ENCODE measurements around the gene GUCA2A. TPM values are rescaled to one million over a fixed set of nuclear protein-coding genes. Genes with fewer than 3 reads are reported as not detected.

GUCA2A gene
- total RNA-seq, 1 donor from 2014 or later = not detected

DNA sequence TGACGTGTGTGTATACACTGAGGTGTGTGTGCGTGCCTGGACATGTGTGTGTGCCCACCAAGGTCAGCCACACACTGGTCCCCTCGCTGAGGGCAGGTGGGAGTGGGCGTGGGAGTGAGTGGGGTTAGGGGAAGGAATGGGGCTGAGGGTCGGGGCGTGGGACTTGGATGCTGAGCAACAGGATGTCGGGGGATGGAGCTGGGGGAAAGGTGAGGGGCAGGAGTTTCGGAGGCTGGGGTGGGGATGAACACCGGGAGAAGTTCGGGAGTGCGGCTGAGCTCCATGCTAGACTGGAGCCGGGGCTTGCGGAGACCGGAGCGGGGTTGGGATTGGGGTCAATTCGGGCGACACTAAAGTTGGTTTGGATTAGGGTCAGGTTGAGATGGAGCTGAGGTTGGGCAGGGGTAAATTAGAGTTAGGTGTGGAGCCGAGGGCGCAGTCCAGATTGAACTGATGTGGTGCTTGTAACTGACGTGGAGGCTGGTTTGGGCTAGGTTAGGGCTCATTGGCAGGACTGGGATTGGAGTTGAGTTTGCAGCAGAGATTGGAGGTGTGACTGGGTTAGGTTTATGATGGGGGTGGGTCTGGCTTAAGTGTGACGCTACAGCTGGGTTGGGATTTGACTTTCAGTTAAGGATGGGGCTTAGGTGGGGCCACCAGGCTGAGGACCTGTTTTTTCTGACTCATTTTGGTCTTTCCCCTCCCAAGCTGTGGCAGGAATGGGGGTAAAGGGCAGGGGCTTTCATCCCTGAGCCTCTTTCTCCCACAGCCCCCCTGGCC lies 3.3 kb upstream of the GUCA2A start:
- Mint-ChIP-seq H3K4me3 (no peak overlapping the region), H3K9me3 (no peaks in the 10 kb centered on the region), H3K36me3 (no peaks in the 10 kb centered on the region), H3K27me3 (ENCODE audit: low read depth) (no peaks in the 10 kb centered on the region), H3K4me1 (peaks cover 37% of the 10 kb centered on the region), H3K27ac (peak overlapping the region; percentile 60)
- TF ChIP-seq, protein P1, sequence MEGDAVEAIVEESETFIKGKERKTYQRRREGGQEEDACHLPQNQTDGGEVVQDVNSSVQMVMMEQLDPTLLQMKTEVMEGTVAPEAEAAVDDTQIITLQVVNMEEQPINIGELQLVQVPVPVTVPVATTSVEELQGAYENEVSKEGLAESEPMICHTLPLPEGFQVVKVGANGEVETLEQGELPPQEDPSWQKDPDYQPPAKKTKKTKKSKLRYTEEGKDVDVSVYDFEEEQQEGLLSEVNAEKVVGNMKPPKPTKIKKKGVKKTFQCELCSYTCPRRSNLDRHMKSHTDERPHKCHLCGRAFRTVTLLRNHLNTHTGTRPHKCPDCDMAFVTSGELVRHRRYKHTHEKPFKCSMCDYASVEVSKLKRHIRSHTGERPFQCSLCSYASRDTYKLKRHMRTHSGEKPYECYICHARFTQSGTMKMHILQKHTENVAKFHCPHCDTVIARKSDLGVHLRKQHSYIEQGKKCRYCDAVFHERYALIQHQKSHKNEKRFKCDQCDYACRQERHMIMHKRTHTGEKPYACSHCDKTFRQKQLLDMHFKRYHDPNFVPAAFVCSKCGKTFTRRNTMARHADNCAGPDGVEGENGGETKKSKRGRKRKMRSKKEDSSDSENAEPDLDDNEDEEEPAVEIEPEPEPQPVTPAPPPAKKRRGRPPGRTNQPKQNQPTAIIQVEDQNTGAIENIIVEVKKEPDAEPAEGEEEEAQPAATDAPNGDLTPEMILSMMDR (IDR thresholded peaks at IDR 0.05; ENCODE audit: unreplicated experiment) = no peak
- no peak for DNase-seq (ENCODE audit: low spot score in 2 of 2, unreplicated experiment in 2 of 2)

GRCh38 chr1:42165511-42166210 lies 1.1 kb upstream of the GUCA2A start:
- Mint-ChIP-seq H3K27me3 (ENCODE audit: low read depth) (no peaks in the 10 kb centered on the region), H3K4me1 (peaks cover 21% of the 10 kb centered on the region), H3K9me3 (peaks cover 13% of the 10 kb centered on the region), H3K36me3 (peaks cover 6% of the 10 kb centered on the region), H3K4me3 (no peak overlapping the region), H3K27ac (peak overlapping the region; percentile 92)
- TF ChIP-seq, protein P1 (IDR thresholded peaks at IDR 0.05; ENCODE audit: unreplicated experiment) = no peak
- peak; percentile 79 to 93 for DNase-seq (ENCODE audit: low spot score in 2 of 2, unreplicated experiment in 2 of 2)

DNA sequence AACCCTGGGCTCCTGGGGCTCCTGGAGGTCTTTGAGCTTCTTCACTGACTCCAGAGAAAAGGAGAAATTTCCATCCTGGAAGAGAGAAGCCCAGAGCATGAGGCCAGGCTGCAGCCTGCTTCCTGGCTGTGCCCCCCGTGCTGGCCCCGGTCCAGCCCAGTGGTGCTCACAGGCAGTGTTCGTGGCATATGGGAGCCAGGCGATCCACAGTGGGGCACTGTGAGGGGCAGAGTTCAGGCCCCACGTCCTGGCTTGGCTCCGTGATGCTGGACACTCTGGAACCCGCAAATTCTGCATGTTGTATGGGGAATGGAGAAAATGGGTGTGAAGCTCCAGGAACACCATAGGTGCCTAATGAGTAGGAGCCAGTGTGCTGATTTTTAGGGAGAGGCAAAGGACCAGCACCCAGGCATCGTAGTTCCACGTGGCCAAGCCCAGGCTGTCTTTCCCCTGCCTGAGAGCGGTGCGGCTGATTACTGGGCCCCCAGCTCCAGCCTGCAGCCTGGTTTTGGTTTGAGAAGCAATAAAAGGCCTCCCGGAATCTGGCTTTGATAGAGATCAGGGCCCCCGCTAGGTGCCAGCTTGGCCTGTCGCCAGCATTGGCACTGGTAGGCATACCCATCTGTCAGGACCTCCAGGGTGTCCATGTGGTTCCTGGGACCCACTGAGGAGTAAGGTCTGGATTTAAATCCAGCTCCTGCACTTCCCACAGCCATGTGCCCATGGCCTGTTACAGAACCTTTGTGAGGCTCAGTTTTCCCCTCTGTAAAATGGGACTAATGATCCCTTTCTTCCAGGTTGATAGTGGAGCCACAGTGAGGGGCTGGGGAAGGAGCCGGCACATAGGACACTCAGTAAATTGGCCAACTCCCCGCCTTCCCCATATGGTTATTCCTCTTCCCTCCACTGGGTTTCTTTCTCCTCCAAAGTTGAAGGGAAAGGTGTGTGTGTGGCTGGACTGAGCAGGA lies 725 bp downstream of the GUCA2A start:
- Mint-ChIP-seq H3K9me3 (peaks cover 26% of the 10 kb centered on the region), H3K27ac (peak overlapping the region; percentile 51)
- DNase-seq (ENCODE audit: low spot score in 2 of 2, unreplicated experiment in 2 of 2) = no peak

GRCh38 chr1:42163114-42163513 lies 1.4 kb downstream of the GUCA2A start:
- no peak for DNase-seq (ENCODE audit: low spot score in 2 of 2, unreplicated experiment in 2 of 2)
- H3K4me3 Mint-ChIP-seq = no peak overlapping the region
- no peak overlapping the region for H3K27ac Mint-ChIP-seq
- H3K27me3 Mint-ChIP-seq (ENCODE audit: low read depth) = no peaks in the 10 kb centered on the region
- TF ChIP-seq, protein P1 (IDR thresholded peaks at IDR 0.05; ENCODE audit: unreplicated experiment) = no peak
- H3K9me3 Mint-ChIP-seq = peaks cover 26% of the 10 kb centered on the region
- H3K4me1 Mint-ChIP-seq = peaks cover 21% of the 10 kb centered on the region
- peaks cover 8% of the 10 kb centered on the region for H3K36me3 Mint-ChIP-seq

More for the DNA sequence above, 725 bp downstream of the GUCA2A start:
- Mint-ChIP-seq H3K27me3 (ENCODE audit: low read depth) (no peaks in the 10 kb centered on the region), H3K4me3 (no peak overlapping the region), H3K36me3 (peaks cover 8% of the 10 kb centered on the region), H3K4me1 (peaks cover 21% of the 10 kb centered on the region)
- TF ChIP-seq, protein P1 (IDR thresholded peaks at IDR 0.05; ENCODE audit: unreplicated experiment) = no peak

DNA sequence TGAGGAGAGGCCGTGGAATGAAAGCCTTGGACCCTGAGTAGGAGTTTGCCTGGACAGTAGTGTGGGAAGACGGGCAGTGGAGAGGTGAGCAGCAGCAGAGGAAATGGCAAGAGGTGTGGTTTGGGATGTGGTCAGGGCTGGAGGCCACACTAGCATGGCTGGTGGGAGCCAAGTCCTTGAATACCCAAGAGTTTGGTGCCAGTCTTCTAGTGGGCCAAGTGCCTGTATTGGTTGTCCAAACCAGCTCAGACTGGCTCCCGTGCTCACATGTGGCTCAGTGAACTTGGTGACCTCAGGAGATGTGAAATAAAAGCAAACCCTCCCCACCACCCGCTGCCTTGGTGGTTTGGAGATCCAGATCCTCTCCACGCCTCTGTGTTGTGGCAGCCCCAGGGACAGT lies 2.4 kb downstream of the GUCA2A start:
- Mint-ChIP-seq H3K4me1 (peaks cover 18% of the 10 kb centered on the region), H3K27me3 (ENCODE audit: low read depth) (no peaks in the 10 kb centered on the region), H3K4me3 (no peak overlapping the region), H3K9me3 (peaks cover 30% of the 10 kb centered on the region), H3K36me3 (peaks cover 8% of the 10 kb centered on the region), H3K27ac (no peak overlapping the region)
- TF ChIP-seq, protein P1 (IDR thresholded peaks at IDR 0.05; ENCODE audit: unreplicated experiment) = no peak
- no peak for DNase-seq (ENCODE audit: low spot score in 2 of 2, unreplicated experiment in 2 of 2)
